HCT116 (cell line): Measurements from ENCODE around the gene PIM1. TPM values are rescaled to one million over a fixed set of nuclear protein-coding genes. Genes with fewer than 3 reads are reported as not detected.
A peak's percentile ranks its signal among the peaks of the same experiment; 100 is the strongest.

ENCODE experiments used
- ATAC-seq: fragments of 200-7000 bp; cut with Tn5 transposase; 2 replicates; pipeline ENCODE4 v1.9.1; 2020; ENCODE audit warnings: mild to moderate bottlenecking, moderate library complexity
- BruUV-seq: library from RNA; stranded (reverse); fragments of 400-500 nt; replicated peaks from 2 replicates; lab custom pipeline; 2021; lab: Mats Ljungman, UMichigan
- CTCF ChIA-PET: fragments of 300-600 bp; sonication (Branson Sonifier 250); formaldehyde crosslinking; loops from one replicate; lab custom pipeline; 2021; ENCODE audit warnings: antibody characterized with exemption; lab: Charles Lee
- POLR2A ChIA-PET: fragments of 300-600, 350-600 bp; sonication (Branson Sonifier 250); formaldehyde crosslinking; loops from one replicate; lab custom pipeline; 2021; ENCODE audit warnings: antibody characterized with exemption; lab: Charles Lee
- RAD21 ChIA-PET, 2 experiments: fragments of 300-600 bp; sonication (Branson Sonifier 250); formaldehyde crosslinking; loops; one replicate each; lab custom pipeline; 2023; ENCODE audit warnings: low total read pairs in 2 of 2; ENCODE audit not compliant: uncharacterized antibody in 2 of 2, unreplicated experiment in 2 of 2, low non-redundant PET in 1 of 2; lab: Charles Lee
- DNase-seq: peaks from one replicate; pipeline ENCODE4 v3.0.0-alpha.2; 2010; ENCODE audit warnings: low read depth, low spot score
- H2AFZ ChIP-seq: fragments of 200-600 bp; shearing (Covaris generic), sonication (generic); 2 replicates; pipeline ENCODE4 v1.6.1; 2017; ENCODE audit warnings: low read depth, mixed run types, mixed read lengths, antibody characterized with exemption, low read length; ENCODE audit not compliant: poor library complexity, severe bottlenecking
- H3K27ac ChIP-seq: 2 replicates; pipeline ENCODE4 v1.5.1; 2012; ENCODE audit warnings: low read depth, low read length
- H3K27me3 ChIP-seq: fragments of 200-600 bp; sonication (generic); 2 replicates; pipeline ENCODE4 v1.6.1; 2016; ENCODE audit warnings: mixed run types, low read length, mixed read lengths; ENCODE audit not compliant: insufficient read depth
- H3K36me3 ChIP-seq, 2 experiments: fragments of 200-500 bp in 1 of 2; fragments of 200-600 bp in 1 of 2; sonication (Bioruptor generic) in 1 of 2; sonication (generic) in 1 of 2; 2 replicates each; pipeline versions ENCODE4 v1.5.1 to v1.6.1; 2014 to 2016; ENCODE audit warnings: low read length in 2 of 2, inconsistent platforms in 1 of 2, mixed read lengths in 1 of 2, mixed run types in 1 of 2; ENCODE audit not compliant: insufficient read depth in 2 of 2, control insufficient read depth in 1 of 2
- H3K4me1 ChIP-seq, 2 experiments: fragments of 200-600 bp in 1 of 2; sonication (generic) in 1 of 2; 2 replicates each; pipeline versions ENCODE4 v1.5.1 to v1.6.1; 2012 to 2017; ENCODE audit warnings: low read length in 2 of 2, inconsistent platforms in 1 of 2, mild to moderate bottlenecking in 1 of 2, mixed read lengths in 1 of 2, mixed run types in 1 of 2, moderate library complexity in 1 of 2; ENCODE audit not compliant: insufficient read depth in 2 of 2, control insufficient read depth in 1 of 2
- H3K4me2 ChIP-seq: fragments of 200-600 bp; sonication (generic); 2 replicates; pipeline ENCODE4 v1.6.1; 2017; ENCODE audit warnings: mixed run types, low read length, mixed read lengths
- H3K4me3 ChIP-seq, 2 experiments: fragments of 200-600 bp in 1 of 2; sonication (generic) in 1 of 2; replicated peaks in 1 of 2; 2 replicates each; pipeline ENCODE4 v1.5.1; 2011 to 2016; ENCODE audit warnings: low read length in 2 of 2, control low read depth in 1 of 2, low read depth in 1 of 2, mild to moderate bottlenecking in 1 of 2, mixed read lengths in 1 of 2, mixed run types in 1 of 2
- H3K79me2 ChIP-seq: fragments of 200-600 bp; sonication (generic); 2 replicates; pipeline ENCODE4 v1.6.1; 2017; ENCODE audit warnings: mild to moderate bottlenecking, mixed run types, low read length, moderate library complexity, mixed read lengths; ENCODE audit not compliant: insufficient read depth
- H3K9ac ChIP-seq: fragments of 200-600 bp; sonication (generic); 2 replicates; pipeline ENCODE4 v1.6.1; 2016; ENCODE audit warnings: low read length, mixed read lengths
- H3K9me2 ChIP-seq: fragments of 200-600 bp; sonication (generic), shearing (Covaris generic); 2 replicates; pipeline ENCODE4 v1.6.1; 2017; ENCODE audit warnings: mixed run types, mild to moderate bottlenecking, moderate library complexity; ENCODE audit not compliant: insufficient read depth
- H3K9me3 ChIP-seq, 2 experiments: fragments of 200-500 bp in 1 of 2; fragments of 200-600 bp in 1 of 2; sonication (Bioruptor generic) in 1 of 2; sonication (generic) in 1 of 2; 2 replicates each; pipeline ENCODE4 v1.6.1; 2014 to 2017; ENCODE audit warnings: low read length in 2 of 2, mixed read lengths in 2 of 2, inconsistent platforms in 1 of 2, low read depth in 1 of 2, mild to moderate bottlenecking in 1 of 2, mixed run types in 1 of 2, moderate library complexity in 1 of 2; ENCODE audit not compliant: control insufficient read depth in 1 of 2, insufficient read depth in 1 of 2
- H4K20me1 ChIP-seq: fragments of 200-600 bp; sonication (generic), shearing (Covaris generic); 2 replicates; pipeline ENCODE4 v1.6.1; 2017; ENCODE audit warnings: mixed run types, mild to moderate bottlenecking, moderate library complexity; ENCODE audit not compliant: insufficient read depth
- CEBPB ChIP-seq: IDR thresholded peaks from 2 replicates; pipeline ENCODE4 v1.6.1; 2012; ENCODE audit warnings: low read depth
- EGR1 ChIP-seq: IDR thresholded peaks from 2 replicates; pipeline ENCODE4 v1.6.1; 2012; ENCODE audit warnings: low read depth
- ELF1 ChIP-seq: IDR thresholded peaks from 2 replicates; pipeline ENCODE4 v1.6.1; 2012; ENCODE audit warnings: low read depth, borderline replicate concordance
- EZH2 ChIP-seq: fragments of 200-600 bp; sonication (generic); IDR thresholded peaks from 2 replicates; pipeline ENCODE4 v1.6.1; 2017; ENCODE audit warnings: antibody characterized with exemption, mixed run types
- JUND ChIP-seq: IDR thresholded peaks from 2 replicates; pipeline ENCODE4 v1.6.1; 2012
- POLR2AphosphoS5 ChIP-seq: IDR thresholded peaks from 2 replicates; pipeline ENCODE4 v1.6.1; 2011; ENCODE audit warnings: mild to moderate bottlenecking, low read depth, low read length, moderate library complexity
- SRF ChIP-seq: IDR thresholded peaks from 2 replicates; pipeline ENCODE4 v1.6.1; 2012; ENCODE audit warnings: low read depth
- TCF7L2 ChIP-seq: IDR thresholded peaks from 2 replicates; pipeline ENCODE4 v1.7.0; 2011; ENCODE audit warnings: borderline replicate concordance, inconsistent platforms; ENCODE audit not compliant: insufficient read depth, insufficient read length; ENCODE audit errors: extremely low read depth
- YY1 ChIP-seq: IDR thresholded peaks from 2 replicates; pipeline ENCODE4 v1.6.1; 2011; ENCODE audit warnings: low read length, low read depth, moderate library complexity, mild to moderate bottlenecking; ENCODE audit not compliant: insufficient replicate concordance; ENCODE audit errors: extremely low read depth
- ZFX ChIP-seq: fragments of 450-650 bp; IDR thresholded peaks from 2 replicates; pipeline ENCODE4 v1.6.1; 2017
- intact Hi-C: fragments of 100-400 bp; cut with micrococcal nuclease; formaldehyde crosslinking; loops from 2 replicates; pipeline ENCODE4 v1.10.0; 2022
- total RNA-seq: library from RNA; stranded (reverse); gene quantifications from one replicate; pipeline ENCODE4 v1.2.1, GENCODE V29; 2021; ENCODE audit not compliant: unreplicated experiment
- TF ChIP-seq, protein P1 (sequence below): IDR thresholded peaks from 2 replicates; pipeline ENCODE4 v1.6.1; 2012
- TF ChIP-seq, protein P2 (sequence below): IDR thresholded peaks from 2 replicates; pipeline ENCODE4 v1.6.1; 2012; ENCODE audit warnings: low read depth

PIM1 gene
- total RNA-seq, 1 experiment from 2014 or later: 26.2 TPM

DNA sequence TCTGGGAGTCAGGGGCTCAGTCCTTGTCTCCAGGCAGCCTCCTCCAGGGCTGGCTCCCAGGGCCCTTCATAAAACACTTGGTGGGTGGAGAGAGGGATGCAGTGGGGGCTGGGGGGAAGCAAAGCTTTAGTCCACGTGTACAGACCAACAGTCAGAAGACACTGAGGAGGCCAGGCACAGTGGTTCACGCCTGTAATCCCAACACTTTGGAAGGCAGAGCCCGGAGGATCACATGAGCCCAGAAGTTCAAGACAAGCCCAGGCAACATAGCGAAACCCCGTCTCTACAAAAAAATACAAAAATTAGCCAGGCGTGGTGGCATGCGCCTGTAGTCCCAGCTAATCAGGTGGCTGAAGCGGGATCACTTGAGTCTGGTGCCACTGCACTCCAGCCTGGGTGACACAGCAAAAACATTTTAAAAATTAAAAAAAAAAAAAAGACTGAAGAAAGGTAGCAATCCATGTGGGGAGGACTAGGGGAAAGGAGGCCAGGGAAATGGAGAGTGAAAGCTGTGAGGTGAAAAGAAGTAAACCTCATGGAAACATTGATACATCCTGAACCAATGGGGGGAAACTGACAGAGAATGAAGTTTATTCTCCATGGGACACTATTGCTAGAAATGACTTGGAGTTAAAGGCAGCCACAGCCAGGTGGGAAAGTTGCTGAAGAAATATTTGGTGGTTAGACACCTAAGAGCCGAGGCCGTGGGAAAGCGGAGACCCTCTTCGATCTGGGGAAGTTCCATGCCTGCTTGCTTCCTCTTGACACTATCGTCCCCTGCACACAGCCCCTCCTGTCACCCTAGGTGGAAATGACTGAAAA is 35.4 kb downstream of the PIM1 start:
- POLR2A ChIA-PET: no interaction called here
- no peak overlapping the region for H3K9ac ChIP-seq
- RAD21 ChIA-PET: no interaction called here
- no peaks in the 10 kb centered on the region for H3K9me2 ChIP-seq
- H3K79me2 ChIP-seq: no peaks in the 10 kb centered on the region
- ATAC-seq (no peak), DNase-seq (no peak)
- CTCF ChIA-PET: interaction anchor here (0.7 to 14.5 kb wide), 2 partner anchors 155 to 182 kb away, joined by 3 to 331 read pairs; no protein-coding TSS in a partner anchor
- no peaks in the 10 kb centered on the region for H3K36me3 ChIP-seq
- intact Hi-C loops: loop anchor here (10.0 kb wide), 1 partner anchor 291 kb away; no protein-coding TSS in a partner anchor
- H3K4me1 ChIP-seq: peaks cover 15 to 39% of the 10 kb centered on the region in 2 experiments
- H2AFZ ChIP-seq: no peak overlapping the region
- H3K27me3 ChIP-seq: no peaks in the 10 kb centered on the region
- no peaks in the 10 kb centered on the region for H4K20me1 ChIP-seq
- H3K9me3 ChIP-seq: no peaks in the 10 kb centered on the region
- no TSS peak for BruUV-seq
- no peak overlapping the region for H3K4me3 ChIP-seq
- TF ChIP-seq CEBPB: no peak
- TF ChIP-seq, protein P1, sequence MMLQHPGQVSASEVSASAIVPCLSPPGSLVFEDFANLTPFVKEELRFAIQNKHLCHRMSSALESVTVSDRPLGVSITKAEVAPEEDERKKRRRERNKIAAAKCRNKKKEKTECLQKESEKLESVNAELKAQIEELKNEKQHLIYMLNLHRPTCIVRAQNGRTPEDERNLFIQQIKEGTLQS: no peak
- H3K27ac ChIP-seq: no peak overlapping the region
- H3K4me2 ChIP-seq: 0 out of 2 replicates have a peak overlapping the region, but pooled peaks have one; percentile 2

DNA sequence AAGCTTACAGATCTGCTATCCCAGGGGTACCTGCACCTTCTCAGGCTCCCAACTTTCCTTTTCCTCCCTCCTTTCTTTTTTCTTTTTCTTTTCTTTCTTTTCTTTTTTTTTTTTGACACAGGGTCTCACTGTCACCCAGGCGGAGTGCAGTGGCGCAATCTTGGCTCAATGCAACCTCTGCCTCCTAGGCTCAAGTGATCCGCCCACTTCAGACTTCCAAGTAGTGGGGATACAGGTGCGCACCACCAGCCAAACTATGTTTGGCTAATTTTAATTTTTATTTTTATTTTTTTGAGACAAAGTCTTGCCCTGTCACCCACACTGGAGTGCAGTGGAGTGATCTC is 36.0 kb downstream of the PIM1 start:
- CTCF ChIA-PET: interaction anchor here (0.7 to 14.5 kb wide), 3 partner anchors 11 to 183 kb away, joined by 3 to 331 read pairs (median 3); no protein-coding TSS in a partner anchor
- Histone ChIP-seq H3K9me2 (no peaks in the 10 kb centered on the region), H3K27me3 (no peaks in the 10 kb centered on the region), H3K4me3 (no peak overlapping the region), H2AFZ (no peak overlapping the region), H3K4me1 (peaks cover 15 to 44% of the 10 kb centered on the region in 2 experiments), H3K36me3 (no peaks in the 10 kb centered on the region), H3K27ac (no peak overlapping the region), H3K9me3 (no peaks in the 10 kb centered on the region), H3K9ac (no peak overlapping the region), H3K79me2 (no peaks in the 10 kb centered on the region), H4K20me1 (no peaks in the 10 kb centered on the region), H3K4me2 (no peak overlapping the region)
- DNase-seq: no peak
- BruUV-seq: no TSS peak
- RAD21 ChIA-PET: no interaction called here
- POLR2A ChIA-PET: no interaction called here
- intact Hi-C loops: loop anchor here (10.0 kb wide), 1 partner anchor 291 kb away; no protein-coding TSS in a partner anchor
- no peak for ATAC-seq
- TF ChIP-seq, protein P1: no peak
- TF ChIP-seq TCF7L2 (no peak), ELF1 (no peak), SRF (no peak), EGR1 (no peak), JUND (no peak), CEBPB (no peak), YY1 (no peak), ZFX (no peak), POLR2AphosphoS5 (no peak), EZH2 (no peak)
- TF ChIP-seq, protein P2, sequence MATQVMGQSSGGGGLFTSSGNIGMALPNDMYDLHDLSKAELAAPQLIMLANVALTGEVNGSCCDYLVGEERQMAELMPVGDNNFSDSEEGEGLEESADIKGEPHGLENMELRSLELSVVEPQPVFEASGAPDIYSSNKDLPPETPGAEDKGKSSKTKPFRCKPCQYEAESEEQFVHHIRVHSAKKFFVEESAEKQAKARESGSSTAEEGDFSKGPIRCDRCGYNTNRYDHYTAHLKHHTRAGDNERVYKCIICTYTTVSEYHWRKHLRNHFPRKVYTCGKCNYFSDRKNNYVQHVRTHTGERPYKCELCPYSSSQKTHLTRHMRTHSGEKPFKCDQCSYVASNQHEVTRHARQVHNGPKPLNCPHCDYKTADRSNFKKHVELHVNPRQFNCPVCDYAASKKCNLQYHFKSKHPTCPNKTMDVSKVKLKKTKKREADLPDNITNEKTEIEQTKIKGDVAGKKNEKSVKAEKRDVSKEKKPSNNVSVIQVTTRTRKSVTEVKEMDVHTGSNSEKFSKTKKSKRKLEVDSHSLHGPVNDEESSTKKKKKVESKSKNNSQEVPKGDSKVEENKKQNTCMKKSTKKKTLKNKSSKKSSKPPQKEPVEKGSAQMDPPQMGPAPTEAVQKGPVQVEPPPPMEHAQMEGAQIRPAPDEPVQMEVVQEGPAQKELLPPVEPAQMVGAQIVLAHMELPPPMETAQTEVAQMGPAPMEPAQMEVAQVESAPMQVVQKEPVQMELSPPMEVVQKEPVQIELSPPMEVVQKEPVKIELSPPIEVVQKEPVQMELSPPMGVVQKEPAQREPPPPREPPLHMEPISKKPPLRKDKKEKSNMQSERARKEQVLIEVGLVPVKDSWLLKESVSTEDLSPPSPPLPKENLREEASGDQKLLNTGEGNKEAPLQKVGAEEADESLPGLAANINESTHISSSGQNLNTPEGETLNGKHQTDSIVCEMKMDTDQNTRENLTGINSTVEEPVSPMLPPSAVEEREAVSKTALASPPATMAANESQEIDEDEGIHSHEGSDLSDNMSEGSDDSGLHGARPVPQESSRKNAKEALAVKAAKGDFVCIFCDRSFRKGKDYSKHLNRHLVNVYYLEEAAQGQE: no peak
